HepG2 (cell line): ENCODE data around the gene PRDX3. TPM values are rescaled to one million over a fixed set of nuclear protein-coding genes. Genes with fewer than 3 reads are reported as not detected.

Experiments
- ARNT2 ChIP-seq: sonication (generic); formaldehyde crosslinking; IDR thresholded peaks from 2 replicates; pipeline ENCODE4 v1.8.0; 2022; ENCODE audit warnings: mild to moderate bottlenecking, low read depth, missing genetic modification reagents, moderate library complexity
- FOXA1 ChIP-seq, 2 experiments: fragments of 450-650 bp in 1 of 2; sonication (generic) in 1 of 2; formaldehyde crosslinking in 1 of 2; IDR thresholded peaks; 2 replicates each; pipeline versions ENCODE4 v1.4.0 to v1.6.1; 2016 to 2020; ENCODE audit warnings: missing genetic modification reagents in 1 of 2
- FOXA3 ChIP-seq: IDR thresholded peaks from 2 replicates; pipeline ENCODE4 v1.6.1; 2016; ENCODE audit warnings: missing genetic modification reagents, missing compliant biosample characterization
- MED1 ChIP-seq: sonication (generic); formaldehyde crosslinking; IDR thresholded peaks from 2 replicates; pipeline ENCODE4 v1.4.0; 2020; ENCODE audit warnings: missing genetic modification reagents
- MEF2D ChIP-seq: sonication (generic); formaldehyde crosslinking; IDR thresholded peaks from 2 replicates; pipeline ENCODE4 v1.5.1; 2020; ENCODE audit warnings: mild to moderate bottlenecking, missing genetic modification reagents
- NCOR1 ChIP-seq: fragments of 200-600 bp; sonication (generic); IDR thresholded peaks from 2 replicates; pipeline ENCODE4 v1.7.0; 2017; ENCODE audit warnings: antibody characterized with exemption, low read length, borderline replicate concordance
- RBFOX2 ChIP-seq: fragments of 200-400 bp; formaldehyde crosslinking; IDR thresholded peaks from 2 replicates; pipeline ENCODE4 v1.6.1; 2017; ENCODE audit warnings: low read depth, mild to moderate bottlenecking, low read length
- SAFB2 ChIP-seq: sonication (generic); formaldehyde crosslinking; IDR thresholded peaks from 2 replicates; pipeline ENCODE4 v1.5.1; 2020; ENCODE audit warnings: missing genetic modification reagents, low read depth, mild to moderate bottlenecking, borderline replicate concordance
- SAP130 ChIP-seq: IDR thresholded peaks from 2 replicates; pipeline ENCODE4 v1.6.1; 2016; ENCODE audit warnings: low read depth
- SIX4 ChIP-seq: sonication (generic); formaldehyde crosslinking; IDR thresholded peaks from 2 replicates; pipeline ENCODE4 v1.4.0; 2020; ENCODE audit warnings: missing genetic modification reagents
- TMF1 ChIP-seq: sonication (generic); formaldehyde crosslinking; IDR thresholded peaks from 2 replicates; pipeline ENCODE4 v1.8.1; 2022; ENCODE audit warnings: low read depth, missing genetic modification reagents
- ZFP36L1 ChIP-seq: sonication (generic); formaldehyde crosslinking; IDR thresholded peaks from 2 replicates; pipeline ENCODE4 v1.8.0; 2022; ENCODE audit warnings: mild to moderate bottlenecking, missing genetic modification reagents, moderate library complexity
- ZNF274 ChIP-seq: sonication (generic); formaldehyde crosslinking; IDR thresholded peaks from 2 replicates; pipeline ENCODE4 v1.5.1; 2020; ENCODE audit warnings: mild to moderate bottlenecking, missing genetic modification reagents
- ZNF503 ChIP-seq: sonication (generic); formaldehyde crosslinking; IDR thresholded peaks from 2 replicates; pipeline ENCODE4 v1.4.0; 2020; ENCODE audit warnings: missing genetic modification reagents
- polyA plus RNA-seq, 8 experiments: library from polyadenylated mRNA; depleted of rRNA in 3 of 8; stranded (reverse) in 7 of 8; unstranded in 1 of 8; fragments of >200 nt; fragmentation: Illumina TruSeq in 4 of 8; extraction: Trizol in 4 of 8; gene quantifications; 2 replicates each; pipeline versions ENCODE4 v1.2.1 to v1.2.3, GENCODE V29; 2011 to 2016; ENCODE audit warnings: low read depth in 4 of 8, missing spikeins in 1 of 8, mixed read lengths in 1 of 8; ENCODE audit not compliant: insufficient read depth in 1 of 8
- total RNA-seq, 5 experiments: library from RNA; depleted of rRNA; stranded (reverse); fragments of >200 nt; fragmentation: Illumina TruSeq; extraction: Trizol; gene quantifications; 2 replicates each; pipeline ENCODE4 v1.2.3, GENCODE V29; 2016; ENCODE audit warnings: low read depth in 1 of 5
- TF ChIP-seq, protein P1 (sequence below): sonication (generic); formaldehyde crosslinking; IDR thresholded peaks from 2 replicates; pipeline ENCODE4 v1.5.0; 2020; ENCODE audit warnings: missing genetic modification reagents, mild to moderate bottlenecking, borderline replicate concordance
- TF ChIP-seq, protein P2 (sequence below): sonication (generic); formaldehyde crosslinking; IDR thresholded peaks from 2 replicates; pipeline ENCODE4 v1.4.0; 2020; ENCODE audit warnings: missing genetic modification reagents
- TF ChIP-seq, protein P3 (sequence below): sonication (generic); formaldehyde crosslinking; IDR thresholded peaks from 2 replicates; pipeline ENCODE4 v1.4.0; 2020; ENCODE audit warnings: mild to moderate bottlenecking, missing genetic modification reagents
- TF ChIP-seq, protein P4 (sequence below): IDR thresholded peaks from 2 replicates; pipeline ENCODE4 v1.6.1; 2016
- TF ChIP-seq, protein P5 (sequence below): IDR thresholded peaks from 2 replicates; pipeline ENCODE4 v1.6.1; 2016; ENCODE audit warnings: control low read depth

Gene PRDX3
- total and polyA plus RNA-seq, 2 of the 13 experiments (the other 11 are each of a cell fraction or from before 2014, with no cell fraction given) = 407 to 565 TPM

GRCh38 chr10:119165171-119166117 is 13.2 kb downstream of the PRDX3 start, which contains the start of gene SFXN4 (continued):
- TF ChIP-seq, protein P1, sequence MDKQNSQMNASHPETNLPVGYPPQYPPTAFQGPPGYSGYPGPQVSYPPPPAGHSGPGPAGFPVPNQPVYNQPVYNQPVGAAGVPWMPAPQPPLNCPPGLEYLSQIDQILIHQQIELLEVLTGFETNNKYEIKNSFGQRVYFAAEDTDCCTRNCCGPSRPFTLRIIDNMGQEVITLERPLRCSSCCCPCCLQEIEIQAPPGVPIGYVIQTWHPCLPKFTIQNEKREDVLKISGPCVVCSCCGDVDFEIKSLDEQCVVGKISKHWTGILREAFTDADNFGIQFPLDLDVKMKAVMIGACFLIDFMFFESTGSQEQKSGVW (CRISPR knock-in tag) = no peak
- TF ChIP-seq, protein P2, sequence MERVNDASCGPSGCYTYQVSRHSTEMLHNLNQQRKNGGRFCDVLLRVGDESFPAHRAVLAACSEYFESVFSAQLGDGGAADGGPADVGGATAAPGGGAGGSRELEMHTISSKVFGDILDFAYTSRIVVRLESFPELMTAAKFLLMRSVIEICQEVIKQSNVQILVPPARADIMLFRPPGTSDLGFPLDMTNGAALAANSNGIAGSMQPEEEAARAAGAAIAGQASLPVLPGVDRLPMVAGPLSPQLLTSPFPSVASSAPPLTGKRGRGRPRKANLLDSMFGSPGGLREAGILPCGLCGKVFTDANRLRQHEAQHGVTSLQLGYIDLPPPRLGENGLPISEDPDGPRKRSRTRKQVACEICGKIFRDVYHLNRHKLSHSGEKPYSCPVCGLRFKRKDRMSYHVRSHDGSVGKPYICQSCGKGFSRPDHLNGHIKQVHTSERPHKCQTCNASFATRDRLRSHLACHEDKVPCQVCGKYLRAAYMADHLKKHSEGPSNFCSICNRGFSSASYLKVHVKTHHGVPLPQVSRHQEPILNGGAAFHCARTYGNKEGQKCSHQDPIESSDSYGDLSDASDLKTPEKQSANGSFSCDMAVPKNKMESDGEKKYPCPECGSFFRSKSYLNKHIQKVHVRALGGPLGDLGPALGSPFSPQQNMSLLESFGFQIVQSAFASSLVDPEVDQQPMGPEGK (CRISPR knock-in tag) = peak; percentile 77
- TF ChIP-seq RBFOX2 (peak; percentile 93), NCOR1 (peak; percentile 29; the same call in 1 of the 2 replicates), MEF2D (CRISPR knock-in tag) (peak; percentile 65), SIX4 (CRISPR knock-in tag) (no peak), TMF1 (CRISPR knock-in tag) (no peak; the same call in 1 of the 2 replicates), FOXA1 (IDR thresholded peaks at IDR 0.05) (no peak), FOXA1 (CRISPR knock-in tag; IDR thresholded peaks at IDR 0.05) (0 out of 2 replicates have a peak, but pooled peaks have one; percentile 13), SAFB2 (CRISPR knock-in tag) (0 out of 2 replicates have a peak, but pooled peaks have one; percentile 21), FOXA3 (peak; percentile 22; the same call in 1 of the 2 replicates), MED1 (peak; percentile 47; the same call in 1 of the 2 replicates), ARNT2 (CRISPR knock-in tag) (peak; percentile 44; the same call in 1 of the 2 replicates), SAP130 (CRISPR knock-in tag) (peak; percentile 90), ZFP36L1 (CRISPR knock-in tag) (0 out of 2 replicates have a peak, but pooled peaks have one; percentile 16), ZNF503 (peak; percentile 48; the same call in 1 of the 2 replicates), ZNF274 (CRISPR knock-in tag) (peak; percentile 36; the same call in 1 of the 2 replicates)
- TF ChIP-seq, protein P3, sequence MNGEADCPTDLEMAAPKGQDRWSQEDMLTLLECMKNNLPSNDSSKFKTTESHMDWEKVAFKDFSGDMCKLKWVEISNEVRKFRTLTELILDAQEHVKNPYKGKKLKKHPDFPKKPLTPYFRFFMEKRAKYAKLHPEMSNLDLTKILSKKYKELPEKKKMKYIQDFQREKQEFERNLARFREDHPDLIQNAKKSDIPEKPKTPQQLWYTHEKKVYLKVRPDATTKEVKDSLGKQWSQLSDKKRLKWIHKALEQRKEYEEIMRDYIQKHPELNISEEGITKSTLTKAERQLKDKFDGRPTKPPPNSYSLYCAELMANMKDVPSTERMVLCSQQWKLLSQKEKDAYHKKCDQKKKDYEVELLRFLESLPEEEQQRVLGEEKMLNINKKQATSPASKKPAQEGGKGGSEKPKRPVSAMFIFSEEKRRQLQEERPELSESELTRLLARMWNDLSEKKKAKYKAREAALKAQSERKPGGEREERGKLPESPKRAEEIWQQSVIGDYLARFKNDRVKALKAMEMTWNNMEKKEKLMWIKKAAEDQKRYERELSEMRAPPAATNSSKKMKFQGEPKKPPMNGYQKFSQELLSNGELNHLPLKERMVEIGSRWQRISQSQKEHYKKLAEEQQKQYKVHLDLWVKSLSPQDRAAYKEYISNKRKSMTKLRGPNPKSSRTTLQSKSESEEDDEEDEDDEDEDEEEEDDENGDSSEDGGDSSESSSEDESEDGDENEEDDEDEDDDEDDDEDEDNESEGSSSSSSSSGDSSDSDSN (CRISPR knock-in tag) = peak; percentile 68; the same call in 1 of the 2 replicates
- TF ChIP-seq, protein P4, sequence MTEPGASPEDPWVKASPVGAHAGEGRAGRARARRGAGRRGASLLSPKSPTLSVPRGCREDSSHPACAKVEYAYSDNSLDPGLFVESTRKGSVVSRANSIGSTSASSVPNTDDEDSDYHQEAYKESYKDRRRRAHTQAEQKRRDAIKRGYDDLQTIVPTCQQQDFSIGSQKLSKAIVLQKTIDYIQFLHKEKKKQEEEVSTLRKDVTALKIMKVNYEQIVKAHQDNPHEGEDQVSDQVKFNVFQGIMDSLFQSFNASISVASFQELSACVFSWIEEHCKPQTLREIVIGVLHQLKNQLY (CRISPR knock-in tag) = peak; percentile 64; the same call in 1 of the 2 replicates
- TF ChIP-seq, protein P5, sequence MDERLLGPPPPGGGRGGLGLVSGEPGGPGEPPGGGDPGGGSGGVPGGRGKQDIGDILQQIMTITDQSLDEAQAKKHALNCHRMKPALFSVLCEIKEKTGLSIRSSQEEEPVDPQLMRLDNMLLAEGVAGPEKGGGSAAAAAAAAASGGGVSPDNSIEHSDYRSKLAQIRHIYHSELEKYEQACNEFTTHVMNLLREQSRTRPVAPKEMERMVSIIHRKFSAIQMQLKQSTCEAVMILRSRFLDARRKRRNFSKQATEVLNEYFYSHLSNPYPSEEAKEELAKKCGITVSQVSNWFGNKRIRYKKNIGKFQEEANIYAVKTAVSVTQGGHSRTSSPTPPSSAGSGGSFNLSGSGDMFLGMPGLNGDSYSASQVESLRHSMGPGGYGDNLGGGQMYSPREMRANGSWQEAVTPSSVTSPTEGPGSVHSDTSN = no peak
